Measurements from ENCODE around the gene CASP2. TPM values are rescaled to one million over a fixed set of nuclear protein-coding genes. Genes with fewer than 3 reads are reported as not detected.

Gene CASP2
- total and polyA plus RNA-seq, 2 of the 8 experiments (the other 6 are each of a cell fraction or from before 2014, with no cell fraction given): 23.7 to 35.3 TPM

DNA sequence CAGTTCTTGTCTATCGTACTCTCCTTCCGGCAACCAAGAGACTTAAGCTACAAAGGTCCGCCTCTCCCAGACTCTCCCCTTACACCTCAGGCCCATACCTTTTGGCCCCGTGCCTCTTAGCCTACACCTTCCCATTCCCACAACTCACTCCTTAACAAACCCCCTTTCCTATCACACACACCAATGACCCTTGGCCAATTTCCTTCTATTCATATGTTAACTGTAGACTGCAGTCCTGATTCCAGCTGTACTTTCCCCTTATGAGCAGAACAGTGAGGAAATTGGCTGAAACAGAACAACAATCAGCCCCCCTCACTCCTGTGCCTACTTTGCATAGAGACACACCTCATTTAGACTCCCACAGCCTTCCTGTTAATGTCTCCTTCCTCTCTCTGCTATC lies 4.8 kb upstream of the CASP2 start (continued):
- no peak for TF ChIP-seq FOSL1 (IDR thresholded peaks at IDR 0.05; ENCODE audit: insufficient read depth, low read depth, low read length)
- TF ChIP-seq SP4 (IDR thresholded peaks at IDR 0.05; ENCODE audit: low read length): no peak
- TF ChIP-seq, protein P1, sequence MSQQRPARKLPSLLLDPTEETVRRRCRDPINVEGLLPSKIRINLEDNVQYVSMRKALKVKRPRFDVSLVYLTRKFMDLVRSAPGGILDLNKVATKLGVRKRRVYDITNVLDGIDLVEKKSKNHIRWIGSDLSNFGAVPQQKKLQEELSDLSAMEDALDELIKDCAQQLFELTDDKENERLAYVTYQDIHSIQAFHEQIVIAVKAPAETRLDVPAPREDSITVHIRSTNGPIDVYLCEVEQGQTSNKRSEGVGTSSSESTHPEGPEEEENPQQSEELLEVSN (IDR thresholded peaks at IDR 0.05): no peak
- TF ChIP-seq GABPA (IDR thresholded peaks at IDR 0.05; ENCODE audit: borderline replicate concordance, insufficient read depth, low read length): no peak
- no peak for TF ChIP-seq POU5F1 (IDR thresholded peaks at IDR 0.05; ENCODE audit: low read depth, low read length)
- TF ChIP-seq HDAC2 (IDR thresholded peaks at IDR 0.05; ENCODE audit: borderline replicate concordance in 1 of 2, low read depth in 2 of 2, low read length in 2 of 2): no peak

Data from H1 (cell line).